K562 (cell line): Measurements from ENCODE around the gene NSF. TPM values are rescaled to one million over a fixed set of nuclear protein-coding genes. Genes with fewer than 3 reads are reported as not detected.

Source experiments
- ATAC-seq: fragments of 200-7000 bp; cut with Tn5 transposase; 3 replicates; pipeline ENCODE4 v1.9.1; 2020; ENCODE audit warnings: moderate library complexity
- BruUV-seq: library from RNA; stranded (reverse); fragments of 400-500 nt; replicated peaks from 2 replicates; lab custom pipeline; 2021; lab: Mats Ljungman, UMichigan
- CTCF ChIA-PET: fragments of 300-600 bp; formaldehyde crosslinking; extraction: SDS; loops from one replicate; lab custom pipeline; 2021; ENCODE audit warnings: low intra/inter-chr PET ratio; lab: Yijun Ruan, JAX
- POLR2A ChIA-PET: fragments of 300-600, 350-650 bp; sonication (Branson Sonifier 250); formaldehyde crosslinking; extraction: SDS; loops from one replicate; lab custom pipeline; 2021; ENCODE audit warnings: antibody characterized with exemption, inconsistent platforms; lab: Yijun Ruan, JAX
- DNase-seq, 4 experiments: peaks; one replicate each; pipeline versions ENCODE4 v3.0.0 to v3.0.0-alpha.2; 2011 to 2018; ENCODE audit warnings: low spot score in 3 of 4, mixed read lengths in 3 of 4; ENCODE audit errors: extremely low read depth in 1 of 4
- FAIRE-seq: peaks from 2 replicates; lab custom pipeline; 2011; peaks lifted over from hg19 to GRCh38; lab: Jason Lieb, UNC
- H2AFZ ChIP-seq: 2 replicates; pipeline ENCODE4 v1.6.0; 2011; ENCODE audit warnings: low read depth, low read length, control low read depth, inconsistent platforms
- H3K27ac ChIP-seq: fragments of 200-600 bp; 3 replicates; pipeline ENCODE4 v1.8.0; 2011; ENCODE audit warnings: low read depth, mild to moderate bottlenecking, control low read depth, inconsistent platforms, low read length, moderate library complexity, mixed read lengths; ENCODE audit errors: extremely low read depth
- H3K27me3 ChIP-seq, 2 experiments: fragments of 300-600 bp in 1 of 2; 2 replicates in 1 of 2; 3 replicates in 1 of 2; pipeline versions ENCODE4 v1.6.0 to v1.8.0; 2011; ENCODE audit warnings: inconsistent platforms in 2 of 2, low read length in 2 of 2, mild to moderate bottlenecking in 1 of 2, mixed read lengths in 1 of 2, moderate library complexity in 1 of 2; ENCODE audit not compliant: control insufficient read depth in 2 of 2, insufficient read depth in 2 of 2
- H3K36me3 ChIP-seq: fragments of 300-600 bp; 3 replicates; pipeline ENCODE4 v1.8.0; 2011; ENCODE audit warnings: mild to moderate bottlenecking, low read length, inconsistent platforms; ENCODE audit not compliant: control insufficient read depth, insufficient read depth
- H3K4me1 ChIP-seq, 2 experiments: fragments of 200-600 bp in 1 of 2; replicated peaks in 1 of 2; 2 replicates in 1 of 2; 3 replicates in 1 of 2; pipeline versions ENCODE4 v1.5.1 to v1.8.0; 2011; ENCODE audit warnings: inconsistent platforms in 2 of 2, low read length in 2 of 2, mild to moderate bottlenecking in 1 of 2, mixed read lengths in 1 of 2, moderate library complexity in 1 of 2; ENCODE audit not compliant: control insufficient read depth in 2 of 2, insufficient read depth in 2 of 2
- H3K4me2 ChIP-seq: 2 replicates; pipeline ENCODE4 v1.6.1; 2011; ENCODE audit warnings: low read length, control low read depth, inconsistent platforms, mixed read lengths; ENCODE audit not compliant: insufficient read depth
- H3K4me3 ChIP-seq: fragments of 200-600 bp; sonication (generic), shearing (Covaris generic); 2 replicates; pipeline ENCODE4 v1.5.1; 2016; ENCODE audit warnings: control low read depth, inconsistent platforms
- H3K79me2 ChIP-seq: fragments of 200-600 bp; 3 replicates; pipeline ENCODE4 v1.8.0; 2011; ENCODE audit warnings: low read length, inconsistent platforms; ENCODE audit not compliant: control insufficient read depth, insufficient read depth
- H3K9ac ChIP-seq, 2 experiments: 2 replicates each; pipeline versions ENCODE4 v1.6.0 to v1.6.1; 2011; ENCODE audit warnings: low read depth in 2 of 2, low read length in 2 of 2, control low read depth in 1 of 2, inconsistent platforms in 1 of 2, mild to moderate bottlenecking in 1 of 2, mixed read lengths in 1 of 2; ENCODE audit not compliant: insufficient read depth in 1 of 2
- H3K9me1 ChIP-seq: one replicate; pipeline ENCODE4 v1.6.0; 2011; ENCODE audit warnings: inconsistent platforms, mild to moderate bottlenecking, low read length, moderate library complexity; ENCODE audit not compliant: control insufficient read depth, insufficient read depth
- H3K9me3 ChIP-seq: replicated peaks from 2 replicates; pipeline ENCODE4 v1.5.1; 2011; ENCODE audit warnings: low read depth, low read length, inconsistent platforms; ENCODE audit not compliant: control insufficient read depth, insufficient read depth
- H4K20me1 ChIP-seq: replicated peaks from 2 replicates; pipeline ENCODE4 v1.6.1; 2011; ENCODE audit warnings: low read length, inconsistent platforms, mixed read lengths; ENCODE audit not compliant: control insufficient read depth, insufficient read depth
- BRD4 ChIP-seq: fragments of 200-600 bp; sonication (generic); IDR thresholded peaks from 2 replicates; pipeline ENCODE4 v1.6.1; 2017; ENCODE audit warnings: inconsistent platforms
- BRF1 ChIP-seq: IDR thresholded peaks from 3 replicates; pipeline ENCODE4 v1.6.1; 2011; ENCODE audit warnings: borderline replicate concordance, mild to moderate bottlenecking; ENCODE audit not compliant: insufficient read length; ENCODE audit errors: extremely low read depth
- CEBPG ChIP-seq, 3 experiments: fragments of 200-800 bp in 1 of 3; sonication (Bioruptor generic) in 1 of 3; sonication (generic) in 1 of 3; formaldehyde crosslinking in 1 of 3; IDR thresholded peaks in 2 of 3; conservative IDR thresholded peaks in 1 of 3; 2 replicates each; pipeline versions ENCODE4 v1.6.1 to v1.8.0; 2016 to 2022; ENCODE audit warnings: missing compliant biosample characterization in 2 of 3, missing genetic modification characterization in 2 of 3, mild to moderate bottlenecking in 1 of 3, missing genetic modification reagents in 1 of 3
- E2F4 ChIP-seq: sonication (generic); formaldehyde crosslinking; IDR thresholded peaks from 2 replicates; pipeline ENCODE4 v1.8.0; 2022; ENCODE audit warnings: mild to moderate bottlenecking, low read depth, missing genetic modification reagents
- MAFF ChIP-seq: IDR thresholded peaks from 2 replicates; pipeline ENCODE4 v1.6.1; 2012; ENCODE audit warnings: low read length, improper control_type of control experiment
- MCM5 ChIP-seq: fragments of 450-650 bp; IDR thresholded peaks from 2 replicates; pipeline ENCODE4 v1.6.1; 2016; ENCODE audit warnings: low read depth
- NFYB ChIP-seq: IDR thresholded peaks from 2 replicates; pipeline ENCODE4 v1.6.1; 2011; ENCODE audit warnings: mild to moderate bottlenecking, moderate library complexity; ENCODE audit not compliant: insufficient read length; ENCODE audit errors: extremely low read depth
- PCBP2 ChIP-seq: fragments of 200-400 bp; formaldehyde crosslinking; IDR thresholded peaks from 2 replicates; pipeline ENCODE4 v1.6.1; 2018; ENCODE audit warnings: low read length, low read depth, mild to moderate bottlenecking, moderate library complexity; ENCODE audit not compliant: poor library complexity, severe bottlenecking
- POLR3A ChIP-seq: IDR thresholded peaks from 2 replicates; pipeline ENCODE4 v1.6.1; 2011; ENCODE audit warnings: borderline replicate concordance, mild to moderate bottlenecking, moderate library complexity; ENCODE audit not compliant: insufficient read length, insufficient read depth; ENCODE audit errors: extremely low read depth
- RNF2 ChIP-seq: sonication (generic); IDR thresholded peaks from 2 replicates; pipeline ENCODE4 v1.6.1; 2016
- SREBF2 ChIP-seq: sonication (generic); formaldehyde crosslinking; IDR thresholded peaks from 2 replicates; pipeline ENCODE4 v1.4.0; 2020; ENCODE audit warnings: mild to moderate bottlenecking, missing genetic modification reagents
- WGBS: fragments of 100-300 bp; shearing (Covaris generic); methylation state at CpG from one replicate; pipeline ENCODE4 v1.1.6; 2016; ENCODE audit warnings: low coverage, mixed read lengths; ENCODE audit not compliant: insufficient coverage; ENCODE audit errors: missing lambda C conversion rate; 5-methylcytosine and 5-hydroxymethylcytosine counted together
- in situ Hi-C: fragments of 300-500 bp; cut with MboI; formaldehyde crosslinking; loops from 4 replicates; pipeline ENCODE4 v1.15.0; 2018; ENCODE audit warnings: inconsistent platforms, mixed read lengths
- intact Hi-C: fragments of 100-400 bp; cut with micrococcal nuclease; formaldehyde crosslinking; loops from 2 replicates; pipeline ENCODE4 v1.14.2; 2022
- polyA plus RNA-seq, 8 experiments: library from polyadenylated mRNA; depleted of rRNA in 4 of 8; stranded (reverse) in 5 of 8; unstranded in 3 of 8; fragments of >200 nt; fragmentation: Nextera tagmentation in 2 of 8; fragmentation: Illumina TruSeq in 1 of 8; extraction: Ambion mirVana in 2 of 8; extraction: Trizol in 1 of 8; gene quantifications; 2 replicates each; pipeline versions ENCODE4 v1.2.1 to v1.2.3, GENCODE V29; 2011 to 2014; ENCODE audit warnings: inconsistent platforms in 1 of 8, missing spikeins in 1 of 8
- total RNA-seq, 7 experiments: library from RNA; depleted of rRNA in 6 of 7; stranded (reverse); fragments of >200 nt in 6 of 7; fragmentation: Illumina TruSeq in 2 of 7; extraction: Trizol in 2 of 7; gene quantifications; 2 replicates each; pipeline versions ENCODE4 v1.2.1 to v1.2.3, GENCODE V29; 2011 to 2021; ENCODE audit warnings: low replicate concordance in 1 of 7
- TF ChIP-seq, protein P1 (sequence below), 2 experiments: fragments of 150-350 bp in 1 of 2; IDR thresholded peaks; 2 replicates each; pipeline ENCODE4 v1.6.1; 2012 to 2016; ENCODE audit warnings: low read depth in 2 of 2, low read length in 2 of 2, mild to moderate bottlenecking in 1 of 2, moderate library complexity in 1 of 2
- TF ChIP-seq, protein P2 (sequence below), 2 experiments: IDR thresholded peaks; 2 replicates each; pipeline ENCODE4 v1.6.1; 2011; ENCODE audit warnings: borderline replicate concordance in 1 of 2, control low read depth in 1 of 2, low read depth in 1 of 2, low read length in 1 of 2, mild to moderate bottlenecking in 1 of 2, mixed read lengths in 1 of 2, moderate library complexity in 1 of 2; ENCODE audit not compliant: insufficient read depth in 1 of 2, insufficient read length in 1 of 2, poor library complexity in 1 of 2, severe bottlenecking in 1 of 2; ENCODE audit errors: extremely low read depth in 1 of 2

Gene NSF
- total and polyA plus RNA-seq, 9 of the 15 experiments (the other 6 are each of a cell fraction or from before 2014, with no cell fraction given): 16.7 to 39.8 (median 36.7) TPM

- TF ChIP-seq, protein P1, sequence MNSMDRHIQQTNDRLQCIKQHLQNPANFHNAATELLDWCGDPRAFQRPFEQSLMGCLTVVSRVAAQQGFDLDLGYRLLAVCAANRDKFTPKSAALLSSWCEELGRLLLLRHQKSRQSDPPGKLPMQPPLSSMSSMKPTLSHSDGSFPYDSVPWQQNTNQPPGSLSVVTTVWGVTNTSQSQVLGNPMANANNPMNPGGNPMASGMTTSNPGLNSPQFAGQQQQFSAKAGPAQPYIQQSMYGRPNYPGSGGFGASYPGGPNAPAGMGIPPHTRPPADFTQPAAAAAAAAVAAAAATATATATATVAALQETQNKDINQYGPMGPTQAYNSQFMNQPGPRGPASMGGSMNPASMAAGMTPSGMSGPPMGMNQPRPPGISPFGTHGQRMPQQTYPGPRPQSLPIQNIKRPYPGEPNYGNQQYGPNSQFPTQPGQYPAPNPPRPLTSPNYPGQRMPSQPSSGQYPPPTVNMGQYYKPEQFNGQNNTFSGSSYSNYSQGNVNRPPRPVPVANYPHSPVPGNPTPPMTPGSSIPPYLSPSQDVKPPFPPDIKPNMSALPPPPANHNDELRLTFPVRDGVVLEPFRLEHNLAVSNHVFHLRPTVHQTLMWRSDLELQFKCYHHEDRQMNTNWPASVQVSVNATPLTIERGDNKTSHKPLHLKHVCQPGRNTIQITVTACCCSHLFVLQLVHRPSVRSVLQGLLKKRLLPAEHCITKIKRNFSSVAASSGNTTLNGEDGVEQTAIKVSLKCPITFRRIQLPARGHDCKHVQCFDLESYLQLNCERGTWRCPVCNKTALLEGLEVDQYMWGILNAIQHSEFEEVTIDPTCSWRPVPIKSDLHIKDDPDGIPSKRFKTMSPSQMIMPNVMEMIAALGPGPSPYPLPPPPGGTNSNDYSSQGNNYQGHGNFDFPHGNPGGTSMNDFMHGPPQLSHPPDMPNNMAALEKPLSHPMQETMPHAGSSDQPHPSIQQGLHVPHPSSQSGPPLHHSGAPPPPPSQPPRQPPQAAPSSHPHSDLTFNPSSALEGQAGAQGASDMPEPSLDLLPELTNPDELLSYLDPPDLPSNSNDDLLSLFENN (IDR thresholded peaks at IDR 0.05; ENCODE audit: low read depth in 2 of 2, low read length in 2 of 2): peak in 1 of 2 experiments; percentile 72; a peak in 1 of 4 replicates
- TF ChIP-seq MAFF (peak; percentile 46; the same call in 1 of the 2 replicates), RNF2 (peak; percentile 85)
These were observed 205.0 kb downstream of the NSF start (continued) for GRCh38 chr17:46795379-46795952.

DNA sequence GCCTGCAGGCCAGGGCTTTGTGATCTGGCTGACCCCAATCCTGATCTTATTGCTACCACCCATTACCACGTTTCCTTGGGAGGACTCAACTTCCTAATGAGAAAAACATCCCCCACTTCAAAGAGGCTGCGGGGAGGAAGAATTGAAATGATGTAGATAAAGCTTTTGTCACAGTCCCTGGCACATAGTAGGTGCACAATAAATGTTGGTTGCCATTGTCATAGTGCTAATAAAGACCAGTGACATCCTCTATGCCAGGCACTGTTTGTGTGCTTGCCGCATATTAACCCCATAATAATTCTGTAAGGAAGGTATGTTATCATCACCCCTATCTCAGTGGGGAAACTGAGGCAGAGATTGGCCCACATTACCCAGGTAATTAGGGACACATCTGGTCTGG is 205.6 kb downstream of the NSF start:
- no peaks in the 10 kb centered on the region for H3K27me3 ChIP-seq
- no peak for TF ChIP-seq BRF1
- TF ChIP-seq E2F4: no peak
- TF ChIP-seq MCM5: no peak
- TF ChIP-seq CEBPG (CRISPR knock-in tag; IDR thresholded peaks at IDR 0.05): no peak
- TF ChIP-seq CEBPG (tag; conservative IDR thresholded peaks at IDR 0.05 in 1 of 2, IDR thresholded peaks at IDR 0.05 in 1 of 2): no peak
- no peak for TF ChIP-seq POLR3A
- TF ChIP-seq NFYB: no peak
- no peak for TF ChIP-seq SREBF2 (CRISPR knock-in tag)
- TF ChIP-seq PCBP2: no peak
- TF ChIP-seq BRD4: no peak
- TF ChIP-seq, protein P2, sequence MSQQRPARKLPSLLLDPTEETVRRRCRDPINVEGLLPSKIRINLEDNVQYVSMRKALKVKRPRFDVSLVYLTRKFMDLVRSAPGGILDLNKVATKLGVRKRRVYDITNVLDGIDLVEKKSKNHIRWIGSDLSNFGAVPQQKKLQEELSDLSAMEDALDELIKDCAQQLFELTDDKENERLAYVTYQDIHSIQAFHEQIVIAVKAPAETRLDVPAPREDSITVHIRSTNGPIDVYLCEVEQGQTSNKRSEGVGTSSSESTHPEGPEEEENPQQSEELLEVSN (IDR thresholded peaks at IDR 0.05; ENCODE audit: borderline replicate concordance in 1 of 2, extremely low read depth in 1 of 2, insufficient read depth in 1 of 2, insufficient read length in 1 of 2, low read depth in 1 of 2, low read length in 1 of 2, poor library complexity in 1 of 2, severe bottlenecking in 1 of 2): no peak

More for the DNA sequence above, 205.6 kb downstream of the NSF start:
- peak overlapping the region; percentile 91 for H3K27ac ChIP-seq
- intact Hi-C loops (no loop called here), in situ Hi-C loops (no loop called here)
- ChIA-PET CTCF (no interaction called here), POLR2A (interaction anchor here (0.8 to 1.2 kb wide), 3 partner anchors 11 to 33 kb away, joined by 3 read pairs; no protein-coding TSS in a partner anchor)
- H3K36me3 ChIP-seq: no peaks in the 10 kb centered on the region
- H3K9ac ChIP-seq: peak overlapping the region; percentile 89 to 94; a peak in 3 of 4 replicates
- 39% methylated on average over 3 of the region's 3 CpGs for WGBS
- FAIRE-seq (no peak), ATAC-seq (no peak), DNase-seq (peak in 1 of 4 experiments; percentile 35)
- H3K9me3 ChIP-seq: peaks cover 3% of the 10 kb centered on the region; the same call in 1 of the 2 replicates
- peaks cover 20 to 31% of the 10 kb centered on the region in 2 experiments for H3K4me1 ChIP-seq
- no peaks in the 10 kb centered on the region for H3K9me1 ChIP-seq
- peak overlapping the region; percentile 99 for H2AFZ ChIP-seq
- no peaks in the 10 kb centered on the region for H3K79me2 ChIP-seq
- BruUV-seq: no TSS peak
- no peaks in the 10 kb centered on the region for H4K20me1 ChIP-seq
- peak overlapping the region; percentile 79 for H3K4me2 ChIP-seq
- H3K4me3 ChIP-seq: peak overlapping the region; percentile 28; the same call in 1 of the 2 replicates
